Fibroblast of lung (primary cell): ENCODE measurements around the gene BDH1. TPM values are rescaled to one million over a fixed set of nuclear protein-coding genes. Genes with fewer than 3 reads are reported as not detected.
A peak's percentile ranks its signal among the peaks of the same experiment; 100 is the strongest.
"Not testable (repeated sequence)": the region's sequence is repeated elsewhere in the genome, so short reads cannot be mapped to it uniquely, and the experiment has no call there.

Experiments used
- DNase-seq, 2 donors: peaks; one replicate each; pipeline versions ENCODE4 v3.0.0 to v3.0.0-alpha.2; 2010; ENCODE audit warnings: low read depth in 2 of 2
- H2AFZ ChIP-seq: 2 replicates; pipeline ENCODE4 v1.5.1; 2012; ENCODE audit warnings: low read length, control low read depth, inconsistent platforms
- H3K27ac ChIP-seq: 2 replicates; pipeline ENCODE4 v1.5.1; 2011; ENCODE audit warnings: low read length, control low read depth; ENCODE audit not compliant: insufficient read depth
- H3K27me3 ChIP-seq: 2 replicates; pipeline ENCODE4 v1.5.1; 2011; ENCODE audit warnings: mild to moderate bottlenecking, low read length; ENCODE audit not compliant: control insufficient read depth, insufficient read depth
- H3K36me3 ChIP-seq: 2 replicates; pipeline ENCODE4 v1.5.1; 2011; ENCODE audit warnings: low read length; ENCODE audit not compliant: control insufficient read depth, insufficient read depth
- H3K4me1 ChIP-seq: 2 replicates; pipeline ENCODE4 v1.5.1; 2011; ENCODE audit warnings: low read length; ENCODE audit not compliant: control insufficient read depth, insufficient read depth; ENCODE audit errors: extremely low read depth
- H3K4me2 ChIP-seq: 2 replicates; pipeline ENCODE4 v1.5.1; 2011; ENCODE audit warnings: low read length, control low read depth; ENCODE audit not compliant: insufficient read depth; ENCODE audit errors: extremely low read depth
- H3K4me3 ChIP-seq, 4 experiments: fragments of 200-600 bp in 1 of 4; sonication (generic) in 1 of 4; replicated peaks in 1 of 4; 2 replicates each; pipeline ENCODE4 v1.5.1; 2011 to 2016; ENCODE audit warnings: low read length in 4 of 4, low read depth in 3 of 4, mild to moderate bottlenecking in 3 of 4, control low read depth in 2 of 4, inconsistent platforms in 1 of 4, mixed read lengths in 1 of 4; ENCODE audit not compliant: insufficient read depth in 1 of 4; ENCODE audit errors: control extremely low read depth in 1 of 4
- H3K79me2 ChIP-seq: 2 replicates; pipeline ENCODE4 v1.5.1; 2012; ENCODE audit warnings: mild to moderate bottlenecking, low read length, inconsistent platforms; ENCODE audit not compliant: control insufficient read depth, insufficient read depth
- H3K9ac ChIP-seq: 2 replicates; pipeline ENCODE4 v1.5.1; 2011; ENCODE audit warnings: mild to moderate bottlenecking, low read length, control low read depth; ENCODE audit not compliant: insufficient read depth
- H3K9me3 ChIP-seq: 2 replicates; pipeline ENCODE4 v1.5.1; 2012; ENCODE audit warnings: low read depth, low read length; ENCODE audit not compliant: control insufficient read depth, insufficient read depth
- H4K20me1 ChIP-seq: 2 replicates; pipeline ENCODE4 v1.5.1; 2011; ENCODE audit warnings: low read length; ENCODE audit not compliant: control insufficient read depth, insufficient read depth; ENCODE audit errors: extremely low read depth
- EZH2 ChIP-seq: IDR thresholded peaks from 2 replicates; pipeline ENCODE4 v1.5.1; 2012; ENCODE audit warnings: low read length, control low read depth, mild to moderate bottlenecking; ENCODE audit errors: missing control alignments
- polyA plus RNA-seq, 2 donors: library from polyadenylated mRNA; depleted of rRNA in 1 of 2; stranded (reverse) in 1 of 2; unstranded in 1 of 2; fragments of >200 nt; gene quantifications; 2 replicates each; pipeline ENCODE4 v1.2.1, GENCODE V29; 2011 to 2012; ENCODE audit warnings: missing spikeins in 1 of 2
- total RNA-seq: library from RNA; depleted of rRNA; stranded (reverse); fragments of >200 nt; gene quantifications from 2 replicates; pipeline ENCODE4 v1.2.1, GENCODE V29; 2014
- TF ChIP-seq, protein P1 (sequence below), 2 donors: IDR thresholded peaks in 1 of 2; conservative IDR thresholded peaks in 1 of 2; 1 replicate in 1 of 2; 2 replicates in 1 of 2; pipeline ENCODE4 v1.5.1; 2011 to 2012; ENCODE audit warnings: low read length in 2 of 2, control low read depth in 1 of 2, inconsistent platforms in 1 of 2, low read depth in 1 of 2, mild to moderate bottlenecking in 1 of 2

BDH1 gene
- total and polyA plus RNA-seq, 2 donors (not counting 1 experiment from before 2014, with no cell fraction given): 0.66 to 3.1 TPM

DNA sequence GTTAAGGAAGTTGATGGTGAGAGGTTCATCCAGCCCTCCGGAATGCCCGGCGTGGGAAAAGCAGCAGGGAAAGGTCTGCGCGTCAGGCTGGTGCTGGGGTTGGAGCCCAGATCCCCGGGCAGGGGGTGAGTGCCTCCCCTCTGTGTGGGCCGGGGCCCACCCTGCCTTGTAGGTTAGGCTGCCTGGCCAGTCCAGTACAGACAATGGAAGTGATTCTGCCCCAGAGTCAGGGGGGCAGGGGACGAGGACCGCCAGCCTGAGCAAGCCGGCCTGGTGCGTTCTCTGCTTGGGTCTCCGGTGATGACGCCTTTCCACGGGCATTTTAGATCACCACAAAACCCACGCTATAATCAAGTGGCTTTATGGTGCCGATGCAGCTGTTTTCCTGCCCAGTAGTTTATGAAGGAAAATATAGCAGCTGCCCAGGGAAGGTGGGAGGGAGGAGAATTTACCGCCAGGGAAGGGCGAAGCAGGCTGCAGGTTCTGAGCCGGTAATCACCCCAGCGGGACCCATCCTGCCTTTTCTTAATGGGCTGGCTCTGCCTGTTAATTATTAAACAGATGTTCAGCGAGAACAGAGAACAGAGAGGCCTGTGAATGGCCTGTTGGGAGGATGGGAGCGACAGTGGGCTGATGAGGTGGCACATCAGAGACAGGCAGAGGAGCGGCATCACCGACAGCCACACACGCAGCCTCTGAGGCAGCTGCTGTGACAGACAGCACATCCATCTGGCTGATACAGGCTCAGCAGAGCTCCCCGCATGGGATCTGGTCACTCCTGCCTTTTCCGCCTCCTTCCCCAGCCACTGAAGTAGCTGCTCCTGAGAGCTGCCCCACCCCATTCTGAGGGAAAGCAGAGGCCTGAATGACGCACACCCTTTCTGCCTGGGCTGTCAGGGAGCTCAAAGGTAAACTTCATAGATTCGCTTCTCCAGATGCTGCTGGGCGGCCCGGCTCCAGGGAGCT, 35.2 kb downstream of the BDH1 start:
- H3K4me2 ChIP-seq: no peak overlapping the region
- no peak overlapping the region for H3K4me3 ChIP-seq
- no peaks in the 10 kb centered on the region for H3K79me2 ChIP-seq
- H4K20me1 ChIP-seq: no peaks in the 10 kb centered on the region
- H3K36me3 ChIP-seq: no peaks in the 10 kb centered on the region
- H3K9me3 ChIP-seq: no peaks in the 10 kb centered on the region
- H3K4me1 ChIP-seq: peaks cover 13% of the 10 kb centered on the region
- no peak overlapping the region for H3K9ac ChIP-seq
- no peak overlapping the region for H3K27ac ChIP-seq
- H2AFZ ChIP-seq: peak overlapping the region; percentile 33
- H3K27me3 ChIP-seq: no peaks in the 10 kb centered on the region
- peak; percentile 63 to 73 for DNase-seq
- no peak for TF ChIP-seq EZH2
- TF ChIP-seq, protein P1, sequence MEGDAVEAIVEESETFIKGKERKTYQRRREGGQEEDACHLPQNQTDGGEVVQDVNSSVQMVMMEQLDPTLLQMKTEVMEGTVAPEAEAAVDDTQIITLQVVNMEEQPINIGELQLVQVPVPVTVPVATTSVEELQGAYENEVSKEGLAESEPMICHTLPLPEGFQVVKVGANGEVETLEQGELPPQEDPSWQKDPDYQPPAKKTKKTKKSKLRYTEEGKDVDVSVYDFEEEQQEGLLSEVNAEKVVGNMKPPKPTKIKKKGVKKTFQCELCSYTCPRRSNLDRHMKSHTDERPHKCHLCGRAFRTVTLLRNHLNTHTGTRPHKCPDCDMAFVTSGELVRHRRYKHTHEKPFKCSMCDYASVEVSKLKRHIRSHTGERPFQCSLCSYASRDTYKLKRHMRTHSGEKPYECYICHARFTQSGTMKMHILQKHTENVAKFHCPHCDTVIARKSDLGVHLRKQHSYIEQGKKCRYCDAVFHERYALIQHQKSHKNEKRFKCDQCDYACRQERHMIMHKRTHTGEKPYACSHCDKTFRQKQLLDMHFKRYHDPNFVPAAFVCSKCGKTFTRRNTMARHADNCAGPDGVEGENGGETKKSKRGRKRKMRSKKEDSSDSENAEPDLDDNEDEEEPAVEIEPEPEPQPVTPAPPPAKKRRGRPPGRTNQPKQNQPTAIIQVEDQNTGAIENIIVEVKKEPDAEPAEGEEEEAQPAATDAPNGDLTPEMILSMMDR (conservative IDR thresholded peaks at IDR 0.05 in 1 of 2, IDR thresholded peaks at IDR 0.05 in 1 of 2; ENCODE audit: low read depth in 1 of 2, low read length in 2 of 2): no peak

DNA sequence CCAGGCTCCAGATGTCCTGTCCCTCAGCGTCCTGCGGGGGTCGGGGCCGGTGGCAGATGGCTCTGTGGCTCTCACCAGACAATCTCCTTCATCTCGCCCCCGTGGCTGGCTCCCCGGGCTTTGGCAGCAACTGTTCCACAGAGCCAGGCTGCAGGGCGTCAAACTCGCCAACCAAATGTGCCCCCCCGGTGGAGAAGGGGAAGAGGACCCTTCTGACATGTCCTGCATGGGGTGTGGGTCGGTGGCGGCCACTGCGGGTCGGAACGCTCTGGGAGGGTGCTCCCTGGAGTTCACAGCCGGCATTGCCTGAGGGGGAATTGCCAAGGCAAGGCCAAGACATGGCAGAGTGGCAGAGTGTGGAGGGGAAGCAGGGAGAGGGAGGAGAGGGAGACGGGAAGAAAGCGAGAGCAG, 36.0 kb downstream of the BDH1 start:
- Histone ChIP-seq H3K27me3 (no peaks in the 10 kb centered on the region), H3K27ac (no peak overlapping the region), H3K9me3 (no peaks in the 10 kb centered on the region), H3K4me2 (no peak overlapping the region), H3K9ac (no peak overlapping the region), H3K79me2 (no peaks in the 10 kb centered on the region), H3K4me1 (peaks cover 13% of the 10 kb centered on the region), H2AFZ (no peak overlapping the region), H3K4me3 (no peak overlapping the region), H4K20me1 (no peaks in the 10 kb centered on the region), H3K36me3 (no peaks in the 10 kb centered on the region)
- no peak for DNase-seq
- TF ChIP-seq, protein P1 (conservative IDR thresholded peaks at IDR 0.05 in 1 of 2, IDR thresholded peaks at IDR 0.05 in 1 of 2; ENCODE audit: low read depth in 1 of 2, low read length in 2 of 2): no peak

DNA sequence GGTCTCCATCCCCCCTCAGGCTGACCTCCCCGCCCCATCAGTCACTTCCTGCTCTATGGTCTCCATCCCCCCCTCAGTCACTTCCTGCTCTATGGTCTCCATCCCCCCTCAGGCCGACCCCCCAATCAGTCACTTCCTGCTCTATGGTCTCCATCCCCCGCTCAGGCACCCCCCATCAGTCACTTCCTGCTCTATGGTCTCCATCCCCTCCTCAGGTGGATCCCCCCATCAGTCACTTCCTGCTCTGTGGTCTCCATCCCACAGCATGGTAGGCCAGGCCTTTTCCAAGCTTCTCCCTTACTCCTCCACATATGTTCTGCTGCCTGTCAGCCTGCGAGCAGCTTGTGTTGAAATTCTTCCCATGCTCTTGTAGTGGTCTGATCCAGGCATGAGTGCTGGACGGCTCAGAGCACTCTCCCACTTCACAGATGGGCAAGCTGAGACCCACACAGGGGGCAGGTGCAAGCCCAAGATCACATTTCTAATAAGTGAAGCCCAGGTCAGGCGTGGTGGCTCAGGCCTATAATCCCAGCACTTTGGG, 36.8 kb downstream of the BDH1 start:
- H3K4me2 ChIP-seq: no peak overlapping the region
- DNase-seq: no peak
- H2AFZ ChIP-seq: no peak overlapping the region
- H3K27me3 ChIP-seq: no peaks in the 10 kb centered on the region
- no peaks in the 10 kb centered on the region for H4K20me1 ChIP-seq
- no peak overlapping the region for H3K4me3 ChIP-seq
- H3K9me3 ChIP-seq: no peaks in the 10 kb centered on the region
- H3K36me3 ChIP-seq: no peaks in the 10 kb centered on the region
- H3K27ac ChIP-seq: no peak overlapping the region
- H3K4me1 ChIP-seq: peaks cover 13% of the 10 kb centered on the region
- TF ChIP-seq, protein P1 (conservative IDR thresholded peaks at IDR 0.05 in 1 of 2, IDR thresholded peaks at IDR 0.05 in 1 of 2; ENCODE audit: low read depth in 1 of 2, low read length in 2 of 2): no peak
- TF ChIP-seq EZH2: no peak
- no peaks in the 10 kb centered on the region for H3K79me2 ChIP-seq
- no peak overlapping the region for H3K9ac ChIP-seq

DNA sequence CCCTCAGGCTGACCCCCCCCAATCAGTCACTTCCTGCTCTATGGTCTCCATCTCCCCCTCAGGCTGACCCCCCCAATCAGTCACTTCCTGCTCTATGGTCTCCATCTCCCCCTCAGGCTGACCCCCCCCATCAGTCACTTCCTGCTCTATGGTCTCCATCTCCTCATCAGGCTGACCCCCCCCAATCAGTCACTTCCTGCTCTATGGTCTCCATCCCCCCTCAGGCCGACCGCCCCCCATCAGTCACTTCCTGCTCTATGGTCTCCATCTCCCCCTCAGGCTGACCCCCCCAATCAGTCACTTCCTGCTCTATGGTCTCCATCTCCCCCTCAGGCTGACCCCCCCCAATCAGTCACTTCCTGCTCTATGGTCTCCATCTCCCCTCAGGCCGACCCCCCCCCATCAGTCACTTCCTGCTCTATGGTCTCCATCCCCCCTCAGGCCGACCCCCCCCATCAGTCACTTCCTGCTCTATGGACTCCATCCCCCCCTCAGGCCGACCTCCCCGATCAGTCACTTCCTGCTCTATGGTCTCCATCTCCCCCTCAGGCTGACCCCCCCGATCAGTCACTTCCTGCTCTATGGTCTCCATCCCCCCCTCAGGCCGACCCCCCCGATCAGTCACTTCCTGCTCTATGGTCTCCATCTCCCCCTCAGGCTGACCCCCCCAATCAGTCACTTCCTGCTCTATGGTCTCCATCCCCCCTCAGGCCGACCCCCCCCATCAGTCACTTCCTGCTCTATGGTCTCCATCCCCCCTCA, 37.7 kb downstream of the BDH1 start:
- not testable (repeated sequence) for DNase-seq, H4K20me1 ChIP-seq, H3K4me3 ChIP-seq, H3K4me2 ChIP-seq, H2AFZ ChIP-seq, H3K9ac ChIP-seq, H3K79me2 ChIP-seq, H3K9me3 ChIP-seq, H3K27ac ChIP-seq, H3K27me3 ChIP-seq, H3K36me3 ChIP-seq
- H3K4me1 ChIP-seq: peaks cover 13% of the 10 kb centered on the region
